K562 (cell line): ENCODE data around the gene SEMA6B. TPM values are rescaled to one million over a fixed set of nuclear protein-coding genes. Genes with fewer than 3 reads are reported as not detected.

Experiments used
- CBFA2T2 ChIP-seq: fragments of 450-650 bp; conservative IDR thresholded peaks from 2 replicates; pipeline ENCODE4 v1.6.1; 2017; ENCODE audit warnings: mild to moderate bottlenecking
- CC2D1A ChIP-seq: fragments of 450-650 bp; IDR thresholded peaks from 2 replicates; pipeline ENCODE4 v1.6.1; 2017; ENCODE audit warnings: mild to moderate bottlenecking
- ETS1 ChIP-seq: conservative IDR thresholded peaks from 2 replicates; pipeline ENCODE4 v1.6.1; 2011; ENCODE audit warnings: low read depth, mild to moderate bottlenecking, low read length; ENCODE audit not compliant: control insufficient read depth
- HOXB6 ChIP-seq: fragments of 250-450 bp; sonication (Bioruptor Pico); IDR thresholded peaks from 2 replicates; pipeline ENCODE4 v1.5.1; 2022; ENCODE audit warnings: mild to moderate bottlenecking, borderline replicate concordance
- IFI16 ChIP-seq: fragments of 250-450 bp; sonication (Bioruptor Pico); IDR thresholded peaks from 2 replicates; pipeline ENCODE4 v2.1.2; 2022; ENCODE audit warnings: mild to moderate bottlenecking, inconsistent platforms
- KAT8 ChIP-seq: fragments of 450-650 bp; IDR thresholded peaks from 2 replicates; pipeline ENCODE4 v1.6.1; 2016; ENCODE audit warnings: low read depth, mild to moderate bottlenecking
- KLF1 ChIP-seq: fragments of 450-650 bp; IDR thresholded peaks from 2 replicates; pipeline ENCODE4 v1.6.1; 2016; ENCODE audit warnings: missing genetic modification characterization, missing compliant biosample characterization
- KLF16 ChIP-seq: IDR thresholded peaks from 2 replicates; pipeline ENCODE4 v1.6.1; 2016; ENCODE audit warnings: antibody characterized with exemption
- NEUROD1 ChIP-seq: fragments of 150-350 bp; IDR thresholded peaks from 2 replicates; pipeline ENCODE4 v1.6.1; 2014; ENCODE audit warnings: borderline replicate concordance, low read length, low read depth; ENCODE audit not compliant: partially characterized antibody
- PCBP2 ChIP-seq: fragments of 200-400 bp; formaldehyde crosslinking; IDR thresholded peaks from 2 replicates; pipeline ENCODE4 v1.6.1; 2018; ENCODE audit warnings: low read length, low read depth, mild to moderate bottlenecking, moderate library complexity; ENCODE audit not compliant: poor library complexity, severe bottlenecking
- RFX7 ChIP-seq: fragments of 250-450 bp; sonication (Bioruptor Pico); IDR thresholded peaks from 2 replicates; pipeline ENCODE4 v1.5.1; 2021; ENCODE audit warnings: mild to moderate bottlenecking
- SMAD2 ChIP-seq: fragments of 150-350 bp; IDR thresholded peaks from 2 replicates; pipeline ENCODE4 v1.6.1; 2014; ENCODE audit warnings: low read depth, mild to moderate bottlenecking, low read length
- SREBF1 ChIP-seq: fragments of 150-350 bp; IDR thresholded peaks from 2 replicates; pipeline ENCODE4 v1.6.1; 2014; ENCODE audit warnings: antibody characterized with exemption, low read depth, low read length, borderline replicate concordance
- TARDBP ChIP-seq: fragments of 450-650 bp; IDR thresholded peaks from 2 replicates; pipeline ENCODE4 v1.6.1; 2016
- ZBTB33 ChIP-seq: sonication (generic); formaldehyde crosslinking; IDR thresholded peaks from 2 replicates; pipeline ENCODE4 v1.8.1; 2023; ENCODE audit warnings: mild to moderate bottlenecking, missing genetic modification reagents
- ZC3H4 ChIP-seq: sonication (generic); formaldehyde crosslinking; IDR thresholded peaks from 2 replicates; pipeline ENCODE4 v1.9.0; 2021; ENCODE audit warnings: missing genetic modification reagents, borderline replicate concordance
- ZFP30 ChIP-seq: fragments of 250-450 bp; sonication (Bioruptor Pico); IDR thresholded peaks from 2 replicates; pipeline ENCODE4 v1.8.0; 2022; ENCODE audit warnings: moderate library complexity, mild to moderate bottlenecking, inconsistent platforms, borderline replicate concordance
- ZNF217 ChIP-seq: sonication (generic); formaldehyde crosslinking; IDR thresholded peaks from 2 replicates; pipeline ENCODE4 v1.8.0; 2022; ENCODE audit warnings: mild to moderate bottlenecking, missing genetic modification reagents
- ZNF253 ChIP-seq: fragments of 250-450 bp; sonication (Bioruptor Pico); conservative IDR thresholded peaks from 2 replicates; pipeline ENCODE4 v1.6.1; 2021; ENCODE audit warnings: mild to moderate bottlenecking
- ZNF41 ChIP-seq: fragments of 250-450 bp; sonication (Bioruptor Pico); conservative IDR thresholded peaks from 2 replicates; pipeline ENCODE4 v1.4.0; 2020; ENCODE audit warnings: mild to moderate bottlenecking
- polyA plus RNA-seq, 8 experiments: library from polyadenylated mRNA; depleted of rRNA in 4 of 8; stranded (reverse) in 5 of 8; unstranded in 3 of 8; fragments of >200 nt; fragmentation: Nextera tagmentation in 2 of 8; fragmentation: Illumina TruSeq in 1 of 8; extraction: Ambion mirVana in 2 of 8; extraction: Trizol in 1 of 8; gene quantifications; 2 replicates each; pipeline versions ENCODE4 v1.2.1 to v1.2.3, GENCODE V29; 2011 to 2014; ENCODE audit warnings: inconsistent platforms in 1 of 8, missing spikeins in 1 of 8
- total RNA-seq, 7 experiments: library from RNA; depleted of rRNA in 6 of 7; stranded (reverse); fragments of >200 nt in 6 of 7; fragmentation: Illumina TruSeq in 2 of 7; extraction: Trizol in 2 of 7; gene quantifications; 2 replicates each; pipeline versions ENCODE4 v1.2.1 to v1.2.3, GENCODE V29; 2011 to 2021; ENCODE audit warnings: low replicate concordance in 1 of 7

The SEMA6B gene
- total and polyA plus RNA-seq, 9 of the 15 experiments (the other 6 are each of a cell fraction or from before 2014, with no cell fraction given), result 0.65 to 4.6 (median 2.5) TPM; not detected in 2

- TF ChIP-seq KLF1 (tag) (no peak), ETS1 (no peak), ZNF253 (CRISPR knock-in tag) (no peak), ZNF41 (CRISPR knock-in tag) (no peak), KAT8 (no peak), CBFA2T2 (no peak), IFI16 (CRISPR knock-in tag) (no peak), PCBP2 (no peak), ZC3H4 (CRISPR knock-in tag) (no peak), KLF16 (peak; percentile 65), TARDBP (no peak), ZFP30 (CRISPR knock-in tag) (no peak), CC2D1A (no peak), SMAD2 (no peak), ZBTB33 (CRISPR knock-in tag) (no peak), SREBF1 (no peak), HOXB6 (CRISPR knock-in tag) (no peak), RFX7 (CRISPR knock-in tag) (no peak), NEUROD1 (no peak), ZNF217 (CRISPR knock-in tag) (no peak)
Observed at GRCh38 chr19:4557971-4558941, 1.2 kb downstream of the SEMA6B start (continued).
